CD1c-positive myeloid dendritic cell (primary cell): ENCODE measurements around the gene ALKBH1.
"Not testable (repeated sequence)": the region's sequence is repeated elsewhere in the genome, so short reads cannot be mapped to it uniquely, and the experiment has no call there.

Experiments used
- DNase-seq: peaks from one replicate; pipeline ENCODE4 v3.0.0-alpha.2; 2016; ENCODE audit errors: extremely low spot score

ALKBH1 gene

DNA sequence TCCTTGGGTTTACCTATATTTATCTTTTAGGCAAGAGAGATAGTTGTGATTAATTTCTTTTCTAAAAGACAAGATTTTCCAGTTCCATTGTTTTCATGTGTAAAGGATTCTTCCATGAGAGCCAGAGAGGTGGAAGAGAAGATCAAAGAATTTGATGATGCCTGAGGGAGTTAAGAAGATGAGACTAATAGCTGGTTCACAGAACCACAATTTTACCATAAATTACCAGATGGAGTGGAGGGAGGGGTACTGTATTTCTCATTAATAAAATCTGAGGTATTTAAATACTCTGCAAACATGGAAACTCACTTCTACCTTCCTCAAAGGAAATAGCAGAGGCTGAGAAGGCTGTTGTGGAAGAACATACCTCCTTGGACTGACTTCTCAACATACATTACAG lies 34.6 kb downstream of the ALKBH1 start:
- DNase-seq: no peak

DNA sequence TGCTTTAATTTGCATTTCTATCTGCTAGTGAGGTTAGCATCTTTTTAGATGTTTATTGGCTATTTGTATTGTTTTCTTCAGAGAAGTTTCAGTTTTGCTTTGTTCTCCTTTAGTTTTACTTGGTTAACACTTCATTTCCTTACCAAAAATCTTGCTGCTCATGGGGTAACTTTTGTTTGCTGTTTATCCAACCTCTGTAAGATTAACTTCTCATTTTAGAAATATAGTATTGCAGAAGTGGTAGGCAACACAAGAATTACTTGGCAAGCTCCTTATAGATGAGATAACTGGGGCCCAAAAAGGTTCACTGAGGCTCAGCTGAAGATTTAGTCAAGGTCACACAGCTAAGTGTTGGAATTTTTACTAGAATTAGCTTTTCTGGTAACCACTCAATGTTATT lies 40.5 kb downstream of the ALKBH1 start:
- peak; percentile 20 for DNase-seq

DNA sequence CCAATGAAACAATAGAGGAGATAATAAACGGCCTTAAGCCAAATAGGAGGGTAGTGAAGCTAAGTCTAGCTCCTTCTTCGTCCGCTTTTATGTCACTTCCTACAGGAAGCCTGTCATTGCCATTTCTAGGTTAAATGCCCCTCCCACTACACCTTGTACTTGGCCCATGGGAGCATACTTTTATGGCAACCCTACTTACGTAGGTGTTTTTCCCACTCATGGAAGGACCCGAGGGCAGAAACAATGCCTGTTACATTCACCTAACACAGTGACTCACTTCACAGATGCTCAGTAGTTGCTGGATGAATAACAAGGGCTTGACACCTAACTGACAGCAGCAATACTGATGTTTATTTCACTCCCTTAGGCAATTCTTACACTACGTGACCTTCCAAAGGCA lies 44.5 kb downstream of the ALKBH1 start:
- no peak for DNase-seq

DNA sequence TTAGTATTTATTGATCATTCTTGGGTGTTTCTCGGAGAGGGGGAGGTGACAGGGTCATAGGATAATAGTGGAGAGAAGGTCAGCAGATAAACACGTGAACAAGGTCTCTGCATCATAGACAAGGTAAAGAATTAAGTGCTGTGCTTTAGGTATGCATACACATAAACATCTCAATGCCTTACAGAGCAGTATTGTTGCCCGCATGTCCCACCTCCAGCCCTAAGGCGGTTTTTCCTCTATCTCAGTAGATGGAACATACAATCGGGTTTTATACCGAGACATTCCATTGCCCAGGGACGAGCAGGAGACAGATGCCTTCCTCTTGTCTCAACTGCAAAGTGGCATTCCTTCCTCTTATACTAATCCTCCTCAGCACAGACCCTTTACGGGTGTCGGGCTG lies 46.3 kb downstream of the ALKBH1 start:
- not testable (repeated sequence) for DNase-seq

DNA sequence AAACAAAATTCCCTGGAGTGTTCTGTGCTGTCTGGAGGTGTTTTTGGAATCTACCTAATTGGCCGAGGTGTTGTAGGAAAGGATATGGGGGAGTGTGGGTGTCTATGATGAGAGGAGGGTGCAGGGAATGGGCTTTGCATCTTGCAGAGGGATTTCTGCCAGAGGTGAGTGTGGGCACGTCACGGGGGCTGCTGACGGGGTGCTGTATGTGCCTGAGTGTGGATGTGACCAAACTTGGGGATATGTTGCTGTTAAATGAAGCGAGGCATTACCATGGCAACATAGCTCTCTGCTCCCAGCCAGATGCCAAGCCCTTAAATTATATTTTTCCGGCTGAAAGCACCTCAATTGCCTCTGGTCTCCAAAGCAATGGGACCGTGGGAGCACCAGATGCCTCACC lies 47.1 kb downstream of the ALKBH1 start:
- DNase-seq: no peak

DNA sequence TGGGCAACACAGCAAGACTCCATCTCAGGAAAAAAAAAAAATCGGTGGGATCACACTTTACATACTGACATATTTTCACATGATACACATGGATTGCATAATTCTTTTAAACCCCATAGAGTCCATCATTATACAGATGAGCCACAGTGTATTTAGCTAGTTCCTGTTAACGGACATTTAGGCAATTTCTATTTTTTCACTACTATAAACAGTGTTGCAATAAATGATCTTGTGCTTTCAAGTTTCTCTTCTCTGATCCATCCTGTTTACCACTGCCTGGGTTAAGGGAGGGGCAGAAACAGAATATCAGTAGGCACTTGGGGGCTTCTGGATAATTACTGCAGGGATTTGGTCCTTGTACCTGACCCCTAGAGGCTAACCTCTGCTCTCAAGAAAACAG lies 48.0 kb downstream of the ALKBH1 start:
- peak; percentile 79 for DNase-seq

DNA sequence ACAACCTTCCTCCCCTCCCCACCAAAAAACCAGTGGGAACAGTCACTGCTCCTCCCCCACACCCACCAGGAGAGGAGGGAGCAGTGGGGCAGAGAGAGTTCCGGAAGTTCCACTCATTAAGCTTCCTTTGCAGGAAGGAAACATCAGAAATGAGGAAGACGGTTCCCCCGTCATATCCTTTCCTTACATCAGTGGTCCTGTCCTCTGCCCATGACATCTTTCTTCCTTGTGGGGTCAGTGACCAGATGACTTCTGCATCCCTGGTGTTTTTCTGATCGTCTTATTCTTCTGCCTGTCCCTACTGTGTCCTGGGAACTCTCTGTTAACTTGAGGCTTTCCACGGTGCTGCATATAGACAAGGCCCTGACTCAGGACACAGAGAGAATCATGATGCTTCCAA lies 50.5 kb downstream of the ALKBH1 start:
- DNase-seq: peak; percentile 51

DNA sequence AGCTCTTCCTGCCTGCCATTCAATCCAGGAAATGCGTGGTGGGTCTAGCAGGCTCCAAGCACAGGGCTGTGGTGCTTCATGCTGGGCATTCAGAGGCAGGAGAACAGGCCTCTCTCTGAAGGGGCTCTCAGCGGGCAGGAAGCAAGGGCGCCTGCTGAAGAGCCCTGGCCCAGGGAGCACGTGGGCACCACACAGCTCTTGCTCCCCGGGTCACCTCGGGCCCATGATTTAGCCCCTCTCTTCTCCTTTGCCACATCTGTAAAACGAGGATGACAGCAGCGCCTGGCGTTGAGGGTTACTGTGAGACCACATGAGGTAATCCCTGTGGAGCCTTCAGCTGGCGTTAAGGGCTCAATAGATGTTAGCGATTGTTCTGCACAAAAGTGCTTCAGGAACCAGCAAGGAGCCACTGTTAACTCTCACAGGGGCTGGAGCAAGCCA lies 53.8 kb downstream of the ALKBH1 start:
- DNase-seq: no peak

DNA sequence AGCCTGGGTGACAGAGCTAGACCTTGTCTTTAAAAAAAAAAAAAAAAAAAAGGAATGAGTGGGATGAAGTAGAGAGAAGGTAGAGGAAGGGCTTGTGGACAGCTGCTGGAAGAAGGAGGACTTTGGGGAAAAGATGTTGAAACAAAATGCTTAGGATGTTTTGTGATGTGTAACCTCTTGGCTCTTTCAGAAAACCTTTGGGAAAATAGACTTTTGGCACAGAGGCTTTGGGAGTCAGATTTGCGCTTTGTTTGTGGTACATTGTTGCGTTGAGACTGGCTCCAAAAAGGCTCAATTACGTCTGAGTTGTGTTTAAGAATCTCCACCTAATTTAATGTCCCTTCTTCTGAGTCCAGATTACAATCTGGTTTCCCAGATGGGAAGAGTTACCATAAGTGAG lies 58.5 kb downstream of the ALKBH1 start:
- DNase-seq: no peak

DNA sequence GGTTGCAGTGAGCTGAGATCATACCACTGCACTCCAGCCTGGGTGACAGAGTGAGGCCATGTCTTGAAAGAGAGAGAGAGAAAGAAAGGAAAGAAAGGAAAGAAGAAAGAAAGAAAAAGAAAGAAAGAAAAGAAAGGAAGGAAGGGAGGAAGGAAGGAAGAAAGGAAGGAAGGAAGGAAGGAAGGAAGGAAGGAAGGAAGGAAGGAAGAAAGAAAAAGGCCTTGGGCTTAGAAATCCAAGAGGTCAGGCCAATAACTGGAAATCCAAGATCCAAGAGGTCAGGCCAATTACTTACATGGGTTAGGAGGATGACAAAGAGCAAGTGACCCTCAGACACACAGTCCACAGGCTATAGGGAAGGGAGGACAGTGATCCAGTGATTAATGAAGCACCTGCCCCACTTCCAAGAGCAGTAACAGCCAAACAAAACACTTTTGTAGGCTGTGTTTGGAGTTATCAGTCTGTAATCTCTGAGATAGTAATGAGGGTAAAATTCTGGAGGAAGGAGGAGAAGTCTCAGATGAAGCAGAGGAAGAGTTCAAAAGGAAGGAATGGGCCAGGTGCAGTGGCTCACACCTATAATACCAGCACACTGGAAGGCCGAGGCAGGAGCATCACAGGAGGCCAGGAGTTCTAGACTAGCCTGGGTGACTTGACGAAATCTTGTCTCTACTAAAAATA lies 59.2 kb downstream of the ALKBH1 start:
- DNase-seq: no peak

DNA sequence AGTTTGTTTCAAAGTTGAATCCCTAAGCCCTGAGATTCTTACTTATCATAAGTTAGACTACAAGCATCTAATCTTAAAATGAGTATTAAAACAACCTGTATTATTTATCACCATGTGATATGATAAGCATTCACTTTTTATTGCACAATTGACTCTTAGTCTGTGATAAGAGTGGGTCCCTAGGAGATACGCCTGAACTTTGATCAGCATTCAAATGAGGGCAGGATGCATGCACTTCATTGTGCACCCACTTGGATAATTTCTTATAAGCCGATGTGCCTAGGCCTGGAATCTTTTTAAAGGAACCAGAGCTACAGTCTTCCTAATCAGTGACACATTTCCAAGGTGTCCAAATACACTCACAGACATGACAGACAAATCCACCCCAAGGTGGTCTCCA lies 60.0 kb downstream of the ALKBH1 start:
- DNase-seq: no peak

DNA sequence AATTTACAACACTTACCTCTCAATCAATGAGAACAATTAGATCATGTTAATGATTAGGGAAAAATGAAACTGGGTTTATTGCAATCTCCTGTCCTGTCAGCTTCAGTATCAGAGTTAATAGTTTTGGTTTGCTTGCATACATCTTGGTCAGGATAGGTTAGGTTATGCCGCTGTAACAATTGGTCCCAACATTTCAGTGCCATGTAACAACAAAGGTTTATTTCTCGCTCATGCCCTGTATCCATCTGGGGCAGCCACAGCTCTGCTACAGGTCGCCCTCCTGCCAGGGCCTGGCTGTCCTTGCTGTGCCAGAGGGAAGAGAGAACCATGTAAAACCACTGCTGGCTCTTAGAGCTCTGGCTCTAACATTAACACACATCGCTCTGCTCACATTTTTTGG lies 60.9 kb downstream of the ALKBH1 start:
- DNase-seq: no peak

DNA sequence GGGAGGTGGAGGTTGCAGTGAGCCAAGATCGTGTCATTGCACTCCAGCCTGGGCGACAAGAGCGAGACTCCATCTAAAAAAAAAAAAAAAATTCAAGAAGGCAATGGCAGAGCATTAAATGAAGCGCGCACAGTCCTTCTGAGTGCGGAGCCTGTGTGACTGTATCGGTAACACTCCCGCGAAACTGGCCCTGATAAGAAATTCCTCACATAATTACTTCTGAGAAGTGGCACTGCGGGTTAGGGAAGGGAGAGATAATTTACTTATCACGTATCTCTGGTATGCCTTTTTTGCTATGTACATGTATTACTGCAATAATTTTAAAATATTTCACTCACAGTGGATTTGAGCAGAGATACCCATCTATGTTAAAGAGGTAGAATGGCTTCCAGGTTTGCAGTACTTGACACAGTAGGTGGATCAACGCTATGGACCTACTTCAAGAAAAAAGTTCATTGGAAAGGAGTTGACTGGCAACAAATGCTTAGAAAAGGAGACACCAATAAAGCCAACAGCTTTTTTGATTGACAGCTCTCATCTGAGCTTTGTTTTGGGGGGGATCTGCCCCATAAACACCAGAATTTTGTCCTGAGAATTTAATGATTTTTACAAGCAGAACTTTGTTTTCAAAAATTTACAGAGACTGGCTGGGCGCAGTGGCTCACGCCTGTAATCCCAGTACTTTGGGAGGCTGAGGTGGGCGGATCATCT lies 62.1 kb downstream of the ALKBH1 start:
- DNase-seq: no peak

DNA sequence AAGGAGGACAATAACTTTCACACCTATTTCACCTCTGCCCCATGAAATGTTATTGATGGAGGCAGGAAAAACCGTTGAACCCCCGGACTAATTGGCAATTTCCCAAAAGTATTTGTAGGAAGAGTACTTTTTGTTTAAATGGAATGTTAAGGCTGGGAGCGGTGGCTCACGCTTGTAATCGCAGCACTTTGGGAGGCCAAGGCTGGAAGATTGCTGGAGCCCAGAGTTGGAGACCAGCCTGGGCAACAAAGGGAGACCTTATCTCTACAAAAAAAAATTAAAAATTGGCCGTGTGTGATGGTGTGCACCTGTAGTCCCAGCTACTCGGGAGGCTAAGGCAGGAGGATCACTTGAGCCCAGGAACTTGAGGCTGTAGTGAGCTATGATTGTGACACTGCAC lies 65.4 kb downstream of the ALKBH1 start:
- no peak for DNase-seq

DNA sequence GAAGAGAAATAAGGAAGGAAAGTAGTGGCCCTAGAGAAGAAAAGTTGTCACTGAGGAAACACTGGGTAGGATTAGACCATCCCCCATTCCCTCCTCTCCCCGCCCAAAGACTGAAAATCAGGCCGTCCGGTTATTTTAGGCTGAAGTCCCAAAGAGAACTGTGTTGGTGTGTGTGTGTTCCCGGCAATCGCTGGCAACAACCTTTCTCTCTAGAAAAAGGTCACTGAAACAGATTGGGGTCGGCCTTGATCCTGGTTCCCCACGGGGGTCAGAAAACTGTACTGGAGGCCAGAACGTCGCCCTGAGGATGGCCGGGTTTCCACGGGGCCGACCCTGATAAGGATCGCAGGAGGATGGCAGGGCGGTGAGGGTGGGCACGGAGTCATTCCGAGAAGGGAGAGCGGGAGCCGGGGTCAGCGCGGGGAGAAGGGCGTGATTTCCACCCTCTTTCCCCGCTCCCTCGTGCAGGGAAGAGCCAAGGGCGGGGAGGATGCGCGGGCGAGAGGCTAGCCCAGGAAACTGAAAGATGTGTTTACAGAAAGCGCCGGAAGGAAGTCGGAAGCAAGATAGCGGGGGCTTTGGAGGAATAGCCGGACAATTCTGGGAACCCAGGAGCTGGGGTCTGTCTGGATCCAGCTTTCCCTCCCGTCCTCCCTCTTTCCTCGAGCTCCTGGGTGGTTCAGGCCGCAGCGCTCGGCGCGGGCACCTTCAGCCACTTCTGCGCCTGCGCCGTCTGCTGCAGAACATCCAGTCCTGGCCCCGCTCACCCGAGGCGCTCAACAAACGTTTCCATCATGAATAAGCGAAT lies 66.1 kb downstream of the ALKBH1 start:
- peak; percentile 61 for DNase-seq

DNA sequence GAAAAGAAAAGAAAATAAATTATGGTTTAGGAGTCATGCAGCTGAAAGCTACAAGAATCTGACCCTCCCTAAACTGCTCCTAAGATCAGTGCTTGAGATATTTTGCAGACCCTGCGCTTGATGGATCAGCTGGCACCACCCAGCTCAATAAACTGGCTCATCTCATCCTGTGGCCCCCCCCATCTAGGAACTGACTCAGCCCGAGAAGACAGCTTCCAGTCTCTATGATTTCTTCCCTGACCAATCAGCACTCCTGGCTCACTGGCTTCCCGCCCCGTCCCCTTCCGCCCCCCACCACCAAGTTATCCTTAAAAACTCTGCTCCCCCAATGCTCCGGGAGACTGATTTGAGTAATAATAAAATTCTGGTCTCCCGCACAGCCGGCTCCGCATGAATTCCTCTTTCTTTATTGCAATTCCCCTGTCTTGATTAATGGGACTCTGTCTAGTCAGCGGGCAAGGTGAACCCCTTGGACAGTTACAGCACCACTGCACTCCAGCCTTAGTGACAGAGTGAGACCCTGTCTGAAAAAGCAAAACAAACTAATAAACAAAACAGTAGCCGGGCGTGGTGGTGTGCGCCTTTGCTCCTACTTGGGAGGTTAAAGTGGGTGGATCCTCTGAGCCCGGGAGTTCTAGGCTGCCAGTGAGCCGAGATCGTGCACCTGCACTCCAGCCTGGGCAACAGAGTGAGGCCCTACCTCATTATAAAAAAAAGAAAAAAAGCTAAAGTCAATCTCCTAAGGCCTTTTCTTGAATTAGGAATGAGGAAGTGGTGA lies 66.9 kb downstream of the ALKBH1 start:
- DNase-seq: peak; percentile 8

DNA sequence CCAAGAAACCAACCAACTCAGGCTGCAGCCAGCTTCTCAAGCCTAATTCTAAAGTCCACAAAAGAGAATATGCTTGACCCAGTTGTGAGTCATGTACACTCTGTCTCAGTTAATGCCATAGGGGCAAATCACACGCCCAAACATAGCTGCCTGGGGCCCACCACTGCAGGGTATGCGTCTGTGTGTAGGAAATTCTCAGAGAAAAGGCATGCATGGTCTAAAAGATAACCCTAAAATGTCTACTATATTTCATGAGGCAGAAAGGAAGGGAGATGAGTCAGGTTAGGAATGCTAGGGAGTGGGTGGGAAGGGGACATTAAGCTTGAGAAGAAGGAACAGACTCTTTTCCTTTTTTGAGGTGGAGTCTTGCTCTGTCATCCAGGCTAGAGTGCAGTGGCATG lies 69.1 kb downstream of the ALKBH1 start:
- peak; percentile 26 for DNase-seq

DNA sequence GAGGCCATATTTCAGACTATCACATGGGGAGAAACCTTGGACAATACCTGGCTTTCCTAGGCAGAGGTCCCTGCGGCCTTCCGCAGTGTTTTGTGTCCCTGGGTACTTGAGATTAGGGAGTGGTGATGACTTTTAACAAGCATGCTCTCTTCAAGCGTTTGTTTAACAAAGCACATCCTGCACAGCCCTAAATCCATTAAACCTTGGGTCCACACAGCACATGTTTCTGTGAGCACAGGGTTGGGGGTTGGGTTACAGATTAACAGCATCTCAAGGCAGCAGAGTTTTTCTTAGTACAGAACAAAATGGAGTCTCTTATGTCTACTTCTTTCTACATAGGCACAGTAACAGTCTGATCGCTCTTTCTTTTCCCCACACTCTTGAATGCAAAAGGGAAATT lies 72.0 kb downstream of the ALKBH1 start:
- not testable (repeated sequence) for DNase-seq

DNA sequence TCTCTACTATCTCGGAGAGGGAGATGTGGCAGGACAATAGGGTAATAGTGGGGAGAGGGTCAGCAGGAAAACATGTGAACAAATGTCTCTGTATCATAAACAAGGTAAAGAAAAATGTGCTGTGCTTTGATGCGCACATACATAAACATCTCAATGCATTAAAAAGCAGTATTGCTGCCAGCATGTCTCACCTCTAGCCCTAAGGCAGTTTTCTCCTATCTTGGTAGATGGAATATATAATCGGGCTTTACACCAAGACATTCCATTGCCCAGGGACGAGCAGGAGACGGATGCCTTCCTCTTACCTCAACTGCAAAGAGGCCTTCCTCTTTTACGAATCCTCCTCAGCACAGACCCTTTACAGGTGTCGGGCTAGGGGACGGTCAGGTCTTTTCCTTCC lies 72.4 kb downstream of the ALKBH1 start:
- DNase-seq: not testable (repeated sequence)

DNA sequence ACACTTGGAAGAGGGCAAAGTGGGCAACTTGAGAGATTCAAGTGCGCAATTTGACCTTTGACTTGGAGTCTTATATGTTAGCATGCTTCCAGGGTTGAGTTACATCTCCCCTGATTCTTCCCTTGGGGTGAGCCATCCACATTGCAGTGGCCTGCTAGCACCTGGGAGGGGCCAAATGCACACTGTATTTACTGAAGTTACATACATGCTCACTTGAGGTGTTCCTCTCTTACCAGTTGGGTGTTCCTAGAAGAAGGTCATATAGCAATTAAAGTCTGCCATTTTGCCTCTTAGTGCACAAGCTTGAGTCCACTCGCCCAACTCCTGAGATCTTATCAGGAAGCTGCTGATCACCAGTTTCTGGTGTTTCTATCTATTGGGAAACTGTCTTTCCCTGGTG lies 77.7 kb downstream of the ALKBH1 start:
- no peak for DNase-seq

DNA sequence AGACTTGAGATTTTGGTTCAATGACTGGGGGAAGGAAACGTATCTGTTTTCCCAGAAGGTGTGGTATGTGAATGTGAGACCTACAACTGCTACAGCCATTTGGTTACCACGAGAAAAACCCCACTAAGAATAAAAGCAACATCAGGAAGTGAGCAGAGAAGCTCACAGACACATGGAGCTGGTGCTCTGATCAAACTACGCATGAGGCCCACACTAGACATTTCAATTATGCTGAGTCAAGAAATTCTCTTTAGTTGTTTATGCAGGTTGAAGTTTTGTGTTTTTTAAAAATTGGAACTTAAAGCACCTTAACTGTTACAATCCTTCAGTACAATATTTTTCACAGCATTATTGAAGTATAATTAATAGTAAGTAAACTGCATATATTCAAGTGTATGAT lies 82.5 kb downstream of the ALKBH1 start:
- DNase-seq: no peak

DNA sequence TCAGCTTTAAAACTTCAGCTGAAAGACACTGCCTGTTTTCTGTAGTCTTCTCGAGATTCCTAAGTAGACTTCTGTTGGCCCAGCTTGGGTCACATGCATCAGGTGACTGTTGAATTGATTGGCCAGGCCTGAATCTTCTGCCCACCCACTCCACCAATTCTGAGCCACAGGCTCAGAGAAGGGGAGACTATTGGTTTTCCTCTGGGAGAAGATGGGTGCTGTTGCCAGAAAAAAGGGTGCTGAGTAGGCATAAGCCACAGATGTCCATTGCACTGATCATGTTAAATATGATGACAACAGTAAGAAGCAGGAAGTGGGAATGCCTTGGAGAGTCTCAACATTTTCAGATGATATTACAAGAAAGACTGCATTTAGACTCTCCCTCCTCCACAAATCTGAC lies 84.6 kb downstream of the ALKBH1 start:
- no peak for DNase-seq
